Fibroblast of skin of left biceps (primary cell): Measurements from ENCODE around the gene HECA.
"Not testable (repeated sequence)": the region's sequence is repeated elsewhere in the genome, so short reads cannot be mapped to it uniquely, and the experiment has no call there.

ENCODE experiments used
- DNase-seq, 2 experiments: peaks; one replicate each; pipeline ENCODE4 v3.0.0-alpha.2; 2013; ENCODE audit warnings: low read depth in 2 of 2

HECA gene

GRCh38 chr6:139134817-139135577 is at the start of gene HECA:
TSS of gene HECA (plus strand) at chr6:139135080. CDS start at chr6:139135397, 317 bp downstream.
- peak; percentile 86 to 87 for DNase-seq

- no peak for DNase-seq
These were observed 43.1 kb upstream of the HECA start for GRCh38 chr6:139091826-139092225.

- no peak for DNase-seq
These were observed 34.9 kb upstream of the HECA start for GRCh38 chr6:139099984-139100383.

GRCh38 chr6:139107051-139107450 is 27.8 kb upstream of the HECA start:
- DNase-seq = no peak

GRCh38 chr6:139108378-139108777 is 26.5 kb upstream of the HECA start:
- DNase-seq = no peak

GRCh38 chr6:139109558-139109957 is 25.3 kb upstream of the HECA start:
- no peak for DNase-seq

GRCh38 chr6:139112146-139112545 is 22.7 kb upstream of the HECA start:
- no peak for DNase-seq

GRCh38 chr6:139112561-139112960 is 22.3 kb upstream of the HECA start:
- no peak for DNase-seq

- DNase-seq = no peak
These were observed 20.1 kb upstream of the HECA start for GRCh38 chr6:139114746-139115145.

- DNase-seq = no peak
These were observed 18.7 kb upstream of the HECA start for GRCh38 chr6:139115989-139116758.

GRCh38 chr6:139117734-139118133 is 17.1 kb upstream of the HECA start:
- no peak for DNase-seq

GRCh38 chr6:139119552-139119951 is 15.3 kb upstream of the HECA start:
- no peak for DNase-seq

GRCh38 chr6:139122823-139123222 is 12.1 kb upstream of the HECA start:
- not testable (repeated sequence) for DNase-seq

- no peak for DNase-seq
These were observed 9.8 kb upstream of the HECA start for GRCh38 chr6:139124887-139125672.

GRCh38 chr6:139126255-139126654 is 8.6 kb upstream of the HECA start:
- DNase-seq = no peak

GRCh38 chr6:139126931-139127330 is 7.9 kb upstream of the HECA start:
- no peak for DNase-seq

GRCh38 chr6:139129284-139129683 is 5.6 kb upstream of the HECA start:
- DNase-seq = peak in 1 of 2 experiments; percentile 37

GRCh38 chr6:139131736-139132280 is 3.1 kb upstream of the HECA start:
- DNase-seq = no peak

- no peak for DNase-seq
These were observed 1.4 kb upstream of the HECA start for GRCh38 chr6:139133262-139134063.

GRCh38 chr6:139134064-139134395 is 850 bp upstream of the HECA start:
- DNase-seq = no peak
